HG03520 (cell line): Measurements from ENCODE around the gene SLC44A5.
"Not testable (repeated sequence)": the region's sequence is repeated elsewhere in the genome, so short reads cannot be mapped to it uniquely, and the experiment has no call there.

Experiments
- ATAC-seq: cut with Tn5 transposase; IDR thresholded peaks from one replicate; pipeline ENCODE4 v1.9.1; 2021; ENCODE audit warnings: mild to moderate bottlenecking, moderate library complexity; ENCODE audit not compliant: unreplicated experiment

SLC44A5 gene

GRCh38 chr1:75611014-75611413 is at the start of gene SLC44A5:
Gene SLC44A5, minus strand, starts transcription at chr1:75611114. Its CDS starts 69,667 bp downstream, at chr1:75541447.
- no peak for ATAC-seq

GRCh38 chr1:75655931-75656330 is 45.0 kb upstream of the SLC44A5 start:
- no peak for ATAC-seq

GRCh38 chr1:75647183-75647582 is 36.3 kb upstream of the SLC44A5 start:
- not testable (repeated sequence) for ATAC-seq

GRCh38 chr1:75645153-75645552 is 34.2 kb upstream of the SLC44A5 start:
- ATAC-seq: not testable (repeated sequence)

- ATAC-seq: no peak
Observed at GRCh38 chr1:75643460-75643859, 32.5 kb upstream of the SLC44A5 start.

GRCh38 chr1:75641325-75641724 is 30.4 kb upstream of the SLC44A5 start:
- no peak for ATAC-seq

GRCh38 chr1:75640137-75640536 is 29.2 kb upstream of the SLC44A5 start:
- no peak for ATAC-seq

GRCh38 chr1:75632350-75632949 is 21.5 kb upstream of the SLC44A5 start:
- ATAC-seq: no peak

GRCh38 chr1:75630998-75631397 is 20.1 kb upstream of the SLC44A5 start:
- ATAC-seq: no peak

- ATAC-seq: no peak
Observed at GRCh38 chr1:75630004-75630594, 19.2 kb upstream of the SLC44A5 start.

GRCh38 chr1:75625795-75626194 is 14.9 kb upstream of the SLC44A5 start:
- no peak for ATAC-seq

- ATAC-seq: no peak
Observed at GRCh38 chr1:75618382-75618781, 7.5 kb upstream of the SLC44A5 start.

GRCh38 chr1:75616436-75617433 is 5.8 kb upstream of the SLC44A5 start:
- ATAC-seq: no peak

- peak; percentile 42 for ATAC-seq
Observed at GRCh38 chr1:75615613-75616435, 4.9 kb upstream of the SLC44A5 start.

- peak; percentile 8 for ATAC-seq
Observed at GRCh38 chr1:75614399-75614756, 3.5 kb upstream of the SLC44A5 start.

GRCh38 chr1:75613916-75614315 is 3.0 kb upstream of the SLC44A5 start:
- ATAC-seq: no peak

GRCh38 chr1:75612976-75613375 is 2.1 kb upstream of the SLC44A5 start:
- ATAC-seq: no peak

- no peak for ATAC-seq
Observed at GRCh38 chr1:75602486-75602885, 8.4 kb downstream of the SLC44A5 start.

- no peak for ATAC-seq
Observed at GRCh38 chr1:75600781-75601180, 10.1 kb downstream of the SLC44A5 start.

GRCh38 chr1:75594327-75594726 is 16.6 kb downstream of the SLC44A5 start:
- ATAC-seq: no peak

GRCh38 chr1:75593457-75593856 is 17.5 kb downstream of the SLC44A5 start:
- ATAC-seq: not testable (repeated sequence)
